ENCODE data around the gene PYCARD.

- TF ChIP-seq CTCF (conservative IDR thresholded peaks at IDR 0.05), result no peak
- no peak for TF ChIP-seq EZH2 (IDR thresholded peaks at IDR 0.05; ENCODE audit: low read depth)
These were observed 22.6 kb upstream of the PYCARD start for GRCh38 chr16:31225193-31225592.
